H1 (cell line): ENCODE measurements around the gene LARP6. TPM values are rescaled to one million over a fixed set of nuclear protein-coding genes. Genes with fewer than 3 reads are reported as not detected.

ENCODE experiments used
- CHD2 ChIP-seq: IDR thresholded peaks from 2 replicates; pipeline ENCODE4 v1.6.1; 2012; ENCODE audit warnings: low read length, improper control_type of control experiment
- RBBP5 ChIP-seq: IDR thresholded peaks from 2 replicates; pipeline ENCODE4 v1.7.1; 2012; ENCODE audit warnings: low read depth, mild to moderate bottlenecking, inconsistent platforms, low read length, moderate library complexity, borderline replicate concordance
- SAP30 ChIP-seq: fragments of 300-600 bp; sonication (generic); IDR thresholded peaks from 2 replicates; pipeline ENCODE4 v1.7.1; 2012; ENCODE audit warnings: low read length, moderate library complexity, mild to moderate bottlenecking, inconsistent platforms; ENCODE audit not compliant: insufficient read depth, insufficient replicate concordance
- polyA plus RNA-seq, 7 experiments: library from polyadenylated mRNA; depleted of rRNA in 3 of 7; stranded (reverse) in 5 of 7; unstranded in 2 of 7; fragments of >200 nt in 5 of 7; fragments of 200-250 nt in 2 of 7; gene quantifications; 1 replicate in 5 of 7; 2 replicates in 1 of 7; 4 replicates in 1 of 7; pipeline versions ENCODE4 v1.2.1 to v1.2.3, GENCODE V29; 2011 to 2013; ENCODE audit warnings: missing spikeins in 2 of 7, mixed read lengths in 2 of 7
- total RNA-seq: library from RNA; stranded (reverse); fragmentation: NEBNext Ultra II Directional; extraction: Animal tissue kit (Norgen Biotek cat#: 25700); gene quantifications from 2 replicates; pipeline ENCODE4 v1.2.1, GENCODE V29; 2021
- TF ChIP-seq, protein P1 (sequence below): fragments of 300-600 bp; sonication (generic); IDR thresholded peaks from 2 replicates; pipeline ENCODE4 v1.7.1; 2012; ENCODE audit warnings: low read length, moderate library complexity, mild to moderate bottlenecking, inconsistent platforms; ENCODE audit not compliant: insufficient replicate concordance
- TF ChIP-seq, protein P2 (sequence below): IDR thresholded peaks from 2 replicates; pipeline ENCODE4 v1.6.1; 2012; ENCODE audit warnings: inconsistent platforms

LARP6 gene
- total and polyA plus RNA-seq, 2 of the 8 experiments (the other 6 are each of a cell fraction or from before 2014, with no cell fraction given) = 21.0 to 24.7 TPM

DNA sequence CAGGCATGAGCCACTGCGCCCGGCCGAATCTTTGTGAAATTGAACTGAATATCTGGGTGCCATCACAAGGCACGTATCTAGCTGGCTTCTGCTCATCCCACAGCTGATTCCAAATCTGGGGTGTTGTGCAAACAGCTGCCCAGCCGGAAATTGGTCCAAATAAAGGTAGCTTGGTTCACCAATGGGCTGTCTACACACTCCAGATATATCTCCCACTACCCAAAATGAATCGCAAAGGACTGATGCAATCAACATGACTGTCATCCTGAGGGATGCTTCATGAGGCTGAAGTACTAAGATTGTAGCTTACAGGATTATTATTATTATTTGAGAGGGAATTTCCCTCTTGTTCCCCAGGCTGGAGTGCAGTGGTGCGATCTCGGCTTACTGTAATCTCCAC, 28.1 kb downstream of the LARP6 start (continued):
- TF ChIP-seq, protein P1, sequence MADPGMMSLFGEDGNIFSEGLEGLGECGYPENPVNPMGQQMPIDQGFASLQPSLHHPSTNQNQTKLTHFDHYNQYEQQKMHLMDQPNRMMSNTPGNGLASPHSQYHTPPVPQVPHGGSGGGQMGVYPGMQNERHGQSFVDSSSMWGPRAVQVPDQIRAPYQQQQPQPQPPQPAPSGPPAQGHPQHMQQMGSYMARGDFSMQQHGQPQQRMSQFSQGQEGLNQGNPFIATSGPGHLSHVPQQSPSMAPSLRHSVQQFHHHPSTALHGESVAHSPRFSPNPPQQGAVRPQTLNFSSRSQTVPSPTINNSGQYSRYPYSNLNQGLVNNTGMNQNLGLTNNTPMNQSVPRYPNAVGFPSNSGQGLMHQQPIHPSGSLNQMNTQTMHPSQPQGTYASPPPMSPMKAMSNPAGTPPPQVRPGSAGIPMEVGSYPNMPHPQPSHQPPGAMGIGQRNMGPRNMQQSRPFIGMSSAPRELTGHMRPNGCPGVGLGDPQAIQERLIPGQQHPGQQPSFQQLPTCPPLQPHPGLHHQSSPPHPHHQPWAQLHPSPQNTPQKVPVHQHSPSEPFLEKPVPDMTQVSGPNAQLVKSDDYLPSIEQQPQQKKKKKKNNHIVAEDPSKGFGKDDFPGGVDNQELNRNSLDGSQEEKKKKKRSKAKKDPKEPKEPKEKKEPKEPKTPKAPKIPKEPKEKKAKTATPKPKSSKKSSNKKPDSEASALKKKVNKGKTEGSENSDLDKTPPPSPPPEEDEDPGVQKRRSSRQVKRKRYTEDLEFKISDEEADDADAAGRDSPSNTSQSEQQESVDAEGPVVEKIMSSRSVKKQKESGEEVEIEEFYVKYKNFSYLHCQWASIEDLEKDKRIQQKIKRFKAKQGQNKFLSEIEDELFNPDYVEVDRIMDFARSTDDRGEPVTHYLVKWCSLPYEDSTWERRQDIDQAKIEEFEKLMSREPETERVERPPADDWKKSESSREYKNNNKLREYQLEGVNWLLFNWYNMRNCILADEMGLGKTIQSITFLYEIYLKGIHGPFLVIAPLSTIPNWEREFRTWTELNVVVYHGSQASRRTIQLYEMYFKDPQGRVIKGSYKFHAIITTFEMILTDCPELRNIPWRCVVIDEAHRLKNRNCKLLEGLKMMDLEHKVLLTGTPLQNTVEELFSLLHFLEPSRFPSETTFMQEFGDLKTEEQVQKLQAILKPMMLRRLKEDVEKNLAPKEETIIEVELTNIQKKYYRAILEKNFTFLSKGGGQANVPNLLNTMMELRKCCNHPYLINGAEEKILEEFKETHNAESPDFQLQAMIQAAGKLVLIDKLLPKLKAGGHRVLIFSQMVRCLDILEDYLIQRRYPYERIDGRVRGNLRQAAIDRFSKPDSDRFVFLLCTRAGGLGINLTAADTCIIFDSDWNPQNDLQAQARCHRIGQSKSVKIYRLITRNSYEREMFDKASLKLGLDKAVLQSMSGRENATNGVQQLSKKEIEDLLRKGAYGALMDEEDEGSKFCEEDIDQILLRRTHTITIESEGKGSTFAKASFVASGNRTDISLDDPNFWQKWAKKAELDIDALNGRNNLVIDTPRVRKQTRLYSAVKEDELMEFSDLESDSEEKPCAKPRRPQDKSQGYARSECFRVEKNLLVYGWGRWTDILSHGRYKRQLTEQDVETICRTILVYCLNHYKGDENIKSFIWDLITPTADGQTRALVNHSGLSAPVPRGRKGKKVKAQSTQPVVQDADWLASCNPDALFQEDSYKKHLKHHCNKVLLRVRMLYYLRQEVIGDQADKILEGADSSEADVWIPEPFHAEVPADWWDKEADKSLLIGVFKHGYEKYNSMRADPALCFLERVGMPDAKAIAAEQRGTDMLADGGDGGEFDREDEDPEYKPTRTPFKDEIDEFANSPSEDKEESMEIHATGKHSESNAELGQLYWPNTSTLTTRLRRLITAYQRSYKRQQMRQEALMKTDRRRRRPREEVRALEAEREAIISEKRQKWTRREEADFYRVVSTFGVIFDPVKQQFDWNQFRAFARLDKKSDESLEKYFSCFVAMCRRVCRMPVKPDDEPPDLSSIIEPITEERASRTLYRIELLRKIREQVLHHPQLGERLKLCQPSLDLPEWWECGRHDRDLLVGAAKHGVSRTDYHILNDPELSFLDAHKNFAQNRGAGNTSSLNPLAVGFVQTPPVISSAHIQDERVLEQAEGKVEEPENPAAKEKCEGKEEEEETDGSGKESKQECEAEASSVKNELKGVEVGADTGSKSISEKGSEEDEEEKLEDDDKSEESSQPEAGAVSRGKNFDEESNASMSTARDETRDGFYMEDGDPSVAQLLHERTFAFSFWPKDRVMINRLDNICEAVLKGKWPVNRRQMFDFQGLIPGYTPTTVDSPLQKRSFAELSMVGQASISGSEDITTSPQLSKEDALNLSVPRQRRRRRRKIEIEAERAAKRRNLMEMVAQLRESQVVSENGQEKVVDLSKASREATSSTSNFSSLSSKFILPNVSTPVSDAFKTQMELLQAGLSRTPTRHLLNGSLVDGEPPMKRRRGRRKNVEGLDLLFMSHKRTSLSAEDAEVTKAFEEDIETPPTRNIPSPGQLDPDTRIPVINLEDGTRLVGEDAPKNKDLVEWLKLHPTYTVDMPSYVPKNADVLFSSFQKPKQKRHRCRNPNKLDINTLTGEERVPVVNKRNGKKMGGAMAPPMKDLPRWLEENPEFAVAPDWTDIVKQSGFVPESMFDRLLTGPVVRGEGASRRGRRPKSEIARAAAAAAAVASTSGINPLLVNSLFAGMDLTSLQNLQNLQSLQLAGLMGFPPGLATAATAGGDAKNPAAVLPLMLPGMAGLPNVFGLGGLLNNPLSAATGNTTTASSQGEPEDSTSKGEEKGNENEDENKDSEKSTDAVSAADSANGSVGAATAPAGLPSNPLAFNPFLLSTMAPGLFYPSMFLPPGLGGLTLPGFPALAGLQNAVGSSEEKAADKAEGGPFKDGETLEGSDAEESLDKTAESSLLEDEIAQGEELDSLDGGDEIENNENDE = no peak
- TF ChIP-seq SAP30 = no peak
- TF ChIP-seq CHD2 = no peak
- no peak for TF ChIP-seq RBBP5
- TF ChIP-seq, protein P2, sequence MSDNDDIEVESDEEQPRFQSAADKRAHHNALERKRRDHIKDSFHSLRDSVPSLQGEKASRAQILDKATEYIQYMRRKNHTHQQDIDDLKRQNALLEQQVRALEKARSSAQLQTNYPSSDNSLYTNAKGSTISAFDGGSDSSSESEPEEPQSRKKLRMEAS = no peak
